Brain microvascular endothelial cell (primary cell): ENCODE data around the gene OSBPL5.

Source experiments
- DNase-seq: peaks from one replicate; pipeline ENCODE4 v3.0.0-alpha.2; 2020
- H3K27ac ChIP-seq: fragments of 250-450 bp; sonication (Bioruptor Pico); 2 replicates; pipeline ENCODE4 v1.5.1; 2020; ENCODE audit warnings: mild to moderate bottlenecking, moderate library complexity
- H3K27me3 ChIP-seq: fragments of 250-450 bp; sonication (Bioruptor Pico); replicated peaks from 2 replicates; pipeline ENCODE4 v1.5.1; 2020; ENCODE audit warnings: mild to moderate bottlenecking
- H3K36me3 ChIP-seq: fragments of 250-450 bp; sonication (Bioruptor Pico); replicated peaks from 2 replicates; pipeline ENCODE4 v1.5.1; 2020; ENCODE audit warnings: mild to moderate bottlenecking
- H3K4me3 ChIP-seq: 2 replicates; pipeline ENCODE4 v1.5.1; 2011; ENCODE audit warnings: low read depth, mild to moderate bottlenecking, control low read depth, low read length, moderate library complexity
- in situ Hi-C: cut with HindIII; loops from 2 replicates; pipeline ENCODE4 v1.10.0; 2017; ENCODE audit warnings: low sequenced_read_pairs, low pct_ligation_motif_present
- TF ChIP-seq, protein P1 (sequence below): IDR thresholded peaks from 2 replicates; pipeline ENCODE4 v1.5.1; 2011; ENCODE audit warnings: low read depth, mild to moderate bottlenecking, moderate library complexity, low read length, control low read depth, inconsistent platforms; ENCODE audit errors: missing control alignments

OSBPL5 gene

GRCh38 chr11:3137486-3138177 lies 27.5 kb downstream of the OSBPL5 start:
- TF ChIP-seq, protein P1, sequence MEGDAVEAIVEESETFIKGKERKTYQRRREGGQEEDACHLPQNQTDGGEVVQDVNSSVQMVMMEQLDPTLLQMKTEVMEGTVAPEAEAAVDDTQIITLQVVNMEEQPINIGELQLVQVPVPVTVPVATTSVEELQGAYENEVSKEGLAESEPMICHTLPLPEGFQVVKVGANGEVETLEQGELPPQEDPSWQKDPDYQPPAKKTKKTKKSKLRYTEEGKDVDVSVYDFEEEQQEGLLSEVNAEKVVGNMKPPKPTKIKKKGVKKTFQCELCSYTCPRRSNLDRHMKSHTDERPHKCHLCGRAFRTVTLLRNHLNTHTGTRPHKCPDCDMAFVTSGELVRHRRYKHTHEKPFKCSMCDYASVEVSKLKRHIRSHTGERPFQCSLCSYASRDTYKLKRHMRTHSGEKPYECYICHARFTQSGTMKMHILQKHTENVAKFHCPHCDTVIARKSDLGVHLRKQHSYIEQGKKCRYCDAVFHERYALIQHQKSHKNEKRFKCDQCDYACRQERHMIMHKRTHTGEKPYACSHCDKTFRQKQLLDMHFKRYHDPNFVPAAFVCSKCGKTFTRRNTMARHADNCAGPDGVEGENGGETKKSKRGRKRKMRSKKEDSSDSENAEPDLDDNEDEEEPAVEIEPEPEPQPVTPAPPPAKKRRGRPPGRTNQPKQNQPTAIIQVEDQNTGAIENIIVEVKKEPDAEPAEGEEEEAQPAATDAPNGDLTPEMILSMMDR: no peak
- H3K27me3 ChIP-seq: no peaks in the 10 kb centered on the region
- H3K27ac ChIP-seq: no peak overlapping the region
- no peak overlapping the region for H3K4me3 ChIP-seq
- no peaks in the 10 kb centered on the region for H3K36me3 ChIP-seq
- no peak for DNase-seq
- in situ Hi-C loops: no loop called here

DNA sequence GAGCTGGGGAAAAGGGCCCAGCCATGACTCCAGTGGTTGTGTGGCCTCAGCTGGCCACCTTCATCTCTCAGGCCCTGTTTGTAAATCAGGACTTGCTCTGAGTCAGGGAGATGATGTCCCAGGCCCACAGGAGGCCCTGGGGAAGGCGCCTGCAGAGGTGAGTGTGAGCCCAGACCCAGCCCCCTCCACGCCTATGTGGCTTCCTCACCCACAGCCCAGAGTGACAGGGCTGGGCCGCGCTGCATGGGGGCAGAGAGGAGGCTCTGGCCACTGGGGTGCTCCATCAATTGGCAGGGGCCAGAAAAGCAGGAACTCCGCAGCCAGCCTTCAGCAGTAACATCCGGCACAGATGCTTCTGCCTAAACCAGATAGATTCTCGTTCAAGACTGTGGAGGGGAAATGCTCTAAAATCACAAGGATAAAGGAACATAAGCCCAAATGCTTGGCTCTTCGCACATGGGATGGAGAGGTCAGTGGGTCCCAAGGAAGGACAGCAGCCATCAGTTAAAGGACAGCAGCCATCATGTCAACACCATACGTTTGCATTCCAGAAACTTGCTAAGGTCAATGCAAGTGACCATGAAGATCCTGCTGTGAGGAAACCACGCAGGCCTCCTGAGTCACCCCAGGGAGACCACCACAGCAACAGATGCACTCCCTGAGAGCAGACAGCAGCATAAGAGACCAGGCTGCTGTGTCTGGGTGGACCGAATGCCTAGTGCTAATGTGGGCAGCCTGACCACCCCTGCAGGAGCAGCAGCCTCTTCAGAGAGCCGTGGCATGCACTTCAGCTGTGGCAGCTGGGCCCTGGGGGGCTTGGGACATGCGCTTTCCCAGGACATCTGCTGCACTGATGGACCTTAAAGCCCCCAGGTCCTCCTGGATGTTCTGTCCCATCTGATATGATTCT lies 28.3 kb downstream of the OSBPL5 start:
- no peak for DNase-seq
- Histone ChIP-seq H3K27ac (no peak overlapping the region), H3K36me3 (no peaks in the 10 kb centered on the region), H3K4me3 (no peak overlapping the region), H3K27me3 (no peaks in the 10 kb centered on the region)
- TF ChIP-seq, protein P1: no peak
- in situ Hi-C loops: no loop called here

GRCh38 chr11:3135481-3136440 lies 29.3 kb downstream of the OSBPL5 start:
- Histone ChIP-seq H3K36me3 (no peaks in the 10 kb centered on the region), H3K4me3 (no peak overlapping the region)
- in situ Hi-C loops: no loop called here

GRCh38 chr11:3134651-3135480 lies 30.2 kb downstream of the OSBPL5 start:
- no peak for DNase-seq
- Histone ChIP-seq H3K27ac (no peak overlapping the region), H3K27me3 (no peaks in the 10 kb centered on the region), H3K36me3 (no peaks in the 10 kb centered on the region), H3K4me3 (no peak overlapping the region)
- in situ Hi-C loops: no loop called here
- TF ChIP-seq, protein P1: no peak

More at GRCh38 chr11:3135481-3136440, 29.3 kb downstream of the OSBPL5 start:
- DNase-seq: no peak
- H3K27me3 ChIP-seq: no peaks in the 10 kb centered on the region
- H3K27ac ChIP-seq: no peak overlapping the region
- TF ChIP-seq, protein P1: no peak

DNA sequence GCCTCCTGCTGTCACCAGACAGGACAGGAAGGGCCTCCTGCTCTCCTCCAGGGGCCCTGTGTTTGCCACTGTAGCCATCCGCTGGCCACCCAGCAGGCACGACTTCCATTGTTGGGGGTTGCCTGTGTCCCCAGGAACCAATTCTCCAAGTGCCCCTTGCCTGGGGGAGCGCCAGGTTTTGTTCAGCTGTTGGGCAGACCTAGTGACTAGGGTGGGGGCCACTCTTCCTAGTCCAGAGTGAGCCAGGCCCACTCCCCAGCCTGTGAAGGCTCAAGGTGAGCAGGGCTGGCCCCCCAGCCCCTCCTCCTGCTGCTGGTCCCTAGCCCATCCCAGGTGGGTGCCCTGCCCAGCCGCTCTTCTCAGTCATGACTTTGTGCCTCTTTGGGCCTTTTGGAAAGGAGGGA lies 30.9 kb downstream of the OSBPL5 start:
- H3K27ac ChIP-seq: no peak overlapping the region

More for the DNA sequence above, 30.9 kb downstream of the OSBPL5 start:
- H3K27me3 ChIP-seq: no peaks in the 10 kb centered on the region
- no peak overlapping the region for H3K4me3 ChIP-seq
- in situ Hi-C loops: no loop called here
- TF ChIP-seq, protein P1: no peak
- DNase-seq: no peak
- H3K36me3 ChIP-seq: no peaks in the 10 kb centered on the region
